AG10803 (cell line): Measurements from ENCODE around the gene UBE2F.

Experiments used
- DNase-seq: peaks from one replicate; pipeline ENCODE4 v3.0.0; 2010; ENCODE audit warnings: low read depth
- H3K4me3 ChIP-seq: 2 replicates; pipeline ENCODE4 v1.5.1; 2011; ENCODE audit warnings: mild to moderate bottlenecking, low read length, control low read depth
- CTCF ChIP-seq: conservative IDR thresholded peaks from 2 replicates; pipeline ENCODE4 v1.5.1; 2011; ENCODE audit warnings: mild to moderate bottlenecking, low read length, control low read depth, inconsistent platforms

Gene UBE2F

GRCh38 chr2:238016526-238016925, 49.7 kb downstream of the UBE2F start:
- no peak for TF ChIP-seq CTCF
- no peak for DNase-seq
- H3K4me3 ChIP-seq, result no peak overlapping the region

- peak; percentile 9 for DNase-seq
- H3K4me3 ChIP-seq, result no peak overlapping the region
Observed at GRCh38 chr2:238019962-238020361, 53.1 kb downstream of the UBE2F start.

GRCh38 chr2:238020816-238021215, 54.0 kb downstream of the UBE2F start:
- H3K4me3 ChIP-seq, result no peak overlapping the region
- TF ChIP-seq CTCF, result no peak
- DNase-seq, result no peak

More at GRCh38 chr2:238019962-238020361, 53.1 kb downstream of the UBE2F start:
- TF ChIP-seq CTCF, result no peak

- TF ChIP-seq CTCF, result no peak
- DNase-seq, result no peak
- H3K4me3 ChIP-seq, result no peak overlapping the region
Observed at GRCh38 chr2:238021327-238021726, 54.5 kb downstream of the UBE2F start.

- no peak overlapping the region for H3K4me3 ChIP-seq
- TF ChIP-seq CTCF, result no peak
- DNase-seq, result no peak
Observed at GRCh38 chr2:238022594-238023157, 55.9 kb downstream of the UBE2F start.

GRCh38 chr2:238023608-238024007, 56.8 kb downstream of the UBE2F start:
- DNase-seq, result no peak
- H3K4me3 ChIP-seq, result no peak overlapping the region
- no peak for TF ChIP-seq CTCF

GRCh38 chr2:238024986-238025385, 58.2 kb downstream of the UBE2F start:
- no peak overlapping the region for H3K4me3 ChIP-seq
- TF ChIP-seq CTCF, result no peak
- DNase-seq, result peak; percentile 45
